Stimulated activated CD8-positive, alpha-beta memory T cell treated with anti-CD3 and anti-CD28 coated beads, Interleukin-15, amount 100 ng/mL, for 1 hour (primary cell): Measurements from ENCODE around the gene CCDC73.
A peak's percentile ranks its signal among the peaks of the same experiment; 100 is the strongest.

Experiments
- DNase-seq: peaks from one replicate; pipeline ENCODE4 v3.0.0-alpha.2; 2020; ENCODE audit warnings: low read depth

Gene CCDC73

DNA sequence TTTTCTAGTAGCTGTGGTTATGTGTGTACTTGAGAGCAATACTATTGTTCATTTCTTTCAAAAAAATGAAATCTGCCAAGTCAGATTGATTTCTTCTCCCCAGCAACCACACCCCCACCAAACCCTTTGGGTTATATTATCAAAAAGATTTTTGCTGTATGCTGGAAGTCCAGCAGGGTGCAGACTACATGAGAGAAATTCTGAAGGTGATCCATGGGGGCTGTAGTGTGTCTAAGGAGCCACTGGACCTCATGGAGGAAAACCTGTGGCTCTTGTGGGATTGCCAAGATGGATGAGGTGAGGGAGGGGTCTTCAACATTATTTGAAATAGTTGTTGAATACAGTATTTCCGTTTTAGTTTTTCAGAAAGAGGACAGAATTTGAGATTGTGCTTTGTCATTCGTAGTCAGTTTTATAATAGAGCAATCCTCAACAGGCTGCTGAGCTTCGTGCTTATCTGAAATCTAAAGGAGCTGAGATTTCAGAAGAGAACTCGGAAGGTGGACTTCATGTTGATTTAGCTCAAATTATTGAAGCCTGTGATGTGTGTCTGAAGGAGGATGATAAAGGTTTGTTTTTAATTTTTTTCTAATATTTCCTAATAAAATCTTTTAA lies 207.8 kb downstream of the CCDC73 start:
- no peak for DNase-seq

DNA sequence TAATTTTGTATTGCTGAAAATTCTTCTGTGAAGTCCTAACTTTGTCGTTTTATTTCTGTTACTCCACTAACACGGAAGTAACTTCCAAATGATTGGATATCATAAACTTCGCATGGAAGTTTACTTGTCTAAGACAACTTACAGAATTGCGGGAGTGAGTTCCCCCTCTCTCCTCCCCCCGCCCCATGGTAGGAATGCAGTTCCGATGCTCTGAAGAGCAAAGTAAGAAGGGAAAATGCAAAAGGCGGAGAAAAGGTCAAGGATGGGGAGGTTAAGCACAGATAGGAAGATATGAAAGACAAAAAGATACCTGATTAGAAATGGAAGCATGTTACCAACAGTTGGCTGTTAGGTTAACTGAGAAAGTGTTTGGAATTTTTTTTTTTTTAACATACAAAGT lies 209.5 kb downstream of the CCDC73 start:
- DNase-seq: no peak

DNA sequence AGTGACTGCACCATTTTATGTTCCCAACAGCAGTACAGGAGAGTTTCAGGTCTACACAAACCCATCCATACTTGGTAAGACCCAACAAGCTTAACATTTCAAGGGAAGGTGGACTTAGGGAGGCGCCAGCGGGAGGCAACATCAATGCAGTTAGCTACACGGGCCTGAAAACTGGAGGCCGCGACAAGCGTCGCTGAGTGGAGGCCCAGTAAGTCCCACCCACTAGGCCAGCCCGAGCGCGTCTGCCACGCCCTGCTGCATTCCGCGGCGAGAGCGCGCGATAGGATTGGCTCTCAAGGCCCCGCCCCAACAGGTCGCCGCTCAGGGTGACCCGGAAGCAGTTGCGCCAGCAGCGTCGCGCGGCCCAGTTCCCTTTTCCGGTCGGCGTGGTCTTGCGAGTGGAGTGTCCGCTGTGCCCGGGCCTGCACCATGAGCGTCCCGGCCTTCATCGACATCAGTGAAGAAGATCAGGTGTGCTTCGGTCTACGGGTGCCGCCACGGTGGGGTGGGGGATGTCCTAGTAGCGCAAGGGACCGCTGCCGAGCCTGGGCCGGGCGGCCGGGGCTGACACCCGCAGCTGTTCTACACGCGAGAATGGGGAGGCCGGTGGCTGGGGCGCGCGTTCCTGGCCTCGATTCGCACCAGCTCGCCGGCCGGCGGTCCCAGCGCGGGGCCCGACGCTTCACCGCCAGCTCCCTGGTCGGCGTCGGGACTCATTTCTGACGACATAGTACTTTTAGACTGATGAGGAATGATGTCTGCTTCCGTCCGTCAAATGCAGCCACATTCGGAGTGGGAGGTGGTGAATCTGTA lies 210.8 kb downstream of the CCDC73 start, which contains the start of gene EIF3M:
Gene EIF3M (plus strand): TSS at position 373 of the 813 bp plus-strand sequence. CDS start 57 bp downstream, at position 430.
- DNase-seq: peak; percentile 85

DNA sequence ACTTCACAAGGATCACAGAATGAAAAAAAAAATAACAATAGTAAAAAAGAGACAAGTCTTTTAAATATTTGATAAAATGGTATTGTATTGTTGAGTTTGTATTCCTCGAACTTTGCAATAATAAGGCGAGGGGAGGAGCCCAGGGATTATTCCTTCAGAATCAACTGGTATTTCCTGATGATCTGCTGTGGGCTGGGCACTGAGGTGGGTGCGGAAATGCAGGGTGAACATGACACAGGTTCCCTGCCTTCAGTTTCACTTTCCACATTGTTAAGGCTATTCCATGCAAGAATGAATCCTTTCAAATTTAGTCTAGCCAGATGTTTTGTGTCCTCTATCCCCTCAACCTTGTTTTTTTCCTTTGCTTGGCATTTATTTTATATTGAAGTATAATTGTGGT lies 212.9 kb downstream of the CCDC73 start:
- DNase-seq: no peak

DNA sequence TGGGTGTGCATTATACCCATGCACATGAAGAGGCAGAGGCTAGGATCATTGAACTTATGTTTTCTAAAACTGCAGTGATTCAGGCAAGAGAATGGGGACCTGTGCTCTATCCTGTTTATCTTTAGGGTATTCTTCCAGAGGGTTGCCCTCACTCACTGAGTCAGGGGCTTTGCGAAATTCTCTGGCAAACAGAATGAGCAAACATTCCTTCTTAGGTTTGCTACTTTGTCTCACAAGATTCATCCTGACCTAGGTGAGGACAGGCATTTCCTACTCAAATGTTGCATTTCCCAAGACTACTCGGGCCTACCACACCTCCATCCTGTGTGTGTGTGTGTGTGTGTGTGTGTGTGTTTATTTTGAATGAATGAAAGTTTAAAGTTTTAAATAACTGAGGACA lies 213.5 kb downstream of the CCDC73 start:
- no peak for DNase-seq

DNA sequence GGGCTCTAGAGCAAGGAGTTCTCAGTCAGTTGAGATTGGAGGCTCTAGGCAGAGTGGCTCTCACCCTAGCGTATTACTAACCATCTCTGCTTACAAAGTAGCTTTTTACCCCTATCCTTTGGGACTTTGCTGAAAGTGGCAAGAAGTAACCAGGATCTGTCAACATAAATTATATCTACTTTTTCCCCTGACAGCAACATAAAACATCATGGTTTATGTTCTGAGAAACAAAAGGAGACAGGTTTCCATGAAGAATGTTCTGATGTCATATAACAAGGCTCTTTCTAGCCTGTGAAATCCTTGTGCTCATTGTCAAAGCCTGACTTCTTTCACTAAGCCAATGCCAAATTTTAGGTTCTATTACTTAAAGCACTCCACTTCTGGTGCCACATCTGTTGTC lies 218.0 kb downstream of the CCDC73 start:
- no peak for DNase-seq

DNA sequence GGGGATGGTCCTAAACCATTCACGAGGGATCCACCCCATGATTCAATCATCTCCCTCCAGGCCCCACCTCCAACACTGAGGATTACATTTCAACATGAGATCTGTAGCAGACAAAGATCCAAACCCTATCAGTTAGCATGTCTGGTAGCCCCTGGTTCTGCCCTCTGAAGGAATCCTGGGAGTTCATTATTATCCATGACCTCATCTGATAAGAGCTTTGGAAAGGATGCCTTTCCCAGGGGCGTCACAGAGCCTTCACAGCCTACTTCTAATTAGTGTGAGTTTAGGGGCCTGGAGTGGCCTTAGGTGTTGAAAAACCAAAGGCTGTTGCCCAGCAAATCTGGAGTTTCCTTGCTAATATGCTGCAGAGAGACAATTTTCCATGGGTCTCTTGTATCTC lies 219.4 kb downstream of the CCDC73 start:
- DNase-seq: no peak

DNA sequence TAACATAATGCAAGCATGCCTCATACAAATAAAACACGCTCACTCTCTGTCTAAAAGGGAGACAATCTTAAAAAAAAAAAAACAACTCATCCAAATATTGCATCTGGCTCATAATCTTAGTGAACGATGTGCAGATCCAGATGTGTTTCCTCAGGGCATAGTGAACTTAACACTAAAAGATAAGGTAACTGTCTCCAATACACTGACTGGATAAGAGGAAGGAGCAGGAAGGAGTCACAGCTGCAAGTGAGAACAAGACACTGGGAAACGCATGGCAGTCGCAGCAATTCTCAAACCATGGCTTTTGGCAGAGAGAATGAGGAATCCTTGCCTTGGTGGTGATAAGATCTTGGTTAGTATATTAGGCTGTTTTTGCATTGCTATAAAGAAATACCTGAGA lies 220.0 kb downstream of the CCDC73 start:
- DNase-seq: no peak

DNA sequence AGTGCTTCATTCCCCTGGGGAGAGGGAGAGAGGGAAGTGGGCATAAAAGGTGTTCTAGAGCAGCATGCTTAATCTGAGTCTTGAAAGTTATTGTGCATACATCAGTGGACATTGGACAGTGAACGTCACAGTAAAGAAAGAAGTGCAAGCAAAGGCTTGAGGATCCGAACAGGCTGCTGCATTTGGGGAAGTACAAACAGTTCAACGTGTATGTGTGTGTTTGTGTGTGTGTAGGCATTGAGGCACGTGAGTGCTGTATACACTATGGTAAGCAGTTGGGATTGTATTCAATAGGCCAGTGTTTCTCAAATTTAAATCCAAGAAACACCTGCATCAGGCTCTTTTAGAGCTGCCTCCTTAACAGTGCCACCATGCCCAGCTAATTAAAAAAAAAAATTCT lies 221.2 kb downstream of the CCDC73 start:
- no peak for DNase-seq

DNA sequence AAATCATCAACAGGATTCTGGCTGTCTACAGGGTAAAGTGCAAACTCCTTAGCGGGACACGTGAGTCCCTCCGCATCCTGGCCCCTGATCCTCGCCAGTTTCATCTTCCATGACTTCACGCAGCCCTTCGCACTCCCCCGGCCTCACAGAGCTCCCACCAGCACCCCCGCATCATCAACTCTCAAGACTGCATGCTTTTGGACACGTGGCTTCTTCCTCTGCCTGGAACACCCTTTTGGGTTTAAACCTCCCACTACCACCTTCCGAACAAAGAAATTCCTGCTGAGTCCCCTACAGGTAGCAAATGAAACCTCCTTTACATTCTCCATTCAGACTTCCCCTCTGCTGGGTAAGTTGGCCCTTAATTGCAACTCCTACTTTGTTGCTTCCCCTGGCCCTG lies 223.4 kb downstream of the CCDC73 start:
- no peak for DNase-seq

DNA sequence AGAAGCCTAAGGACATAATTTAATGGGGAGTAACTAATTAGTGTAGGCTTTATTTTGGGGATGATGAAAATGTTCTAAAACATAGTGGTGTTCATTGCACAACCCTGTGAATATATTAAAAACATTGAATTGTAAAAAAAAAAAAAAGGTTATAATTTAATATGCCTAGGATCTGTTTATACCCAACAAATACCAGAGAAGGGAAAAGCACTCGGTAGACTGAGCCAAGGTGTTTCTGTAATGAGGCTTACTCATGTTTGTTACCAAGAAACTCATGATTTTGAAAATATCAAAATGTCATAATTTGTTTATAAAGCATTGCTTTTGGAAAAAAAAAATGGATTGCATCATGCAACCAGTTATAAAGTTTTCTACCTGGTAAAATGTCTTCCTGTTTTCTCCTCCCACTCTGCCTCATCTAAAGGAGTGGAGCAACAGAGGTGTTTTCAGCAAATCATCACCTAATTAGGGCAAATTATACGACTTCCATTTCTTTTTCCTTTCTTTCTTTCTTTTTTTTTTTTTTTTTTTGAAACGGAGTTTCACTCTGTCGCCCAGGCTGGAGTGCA lies 225.1 kb downstream of the CCDC73 start:
- no peak for DNase-seq

DNA sequence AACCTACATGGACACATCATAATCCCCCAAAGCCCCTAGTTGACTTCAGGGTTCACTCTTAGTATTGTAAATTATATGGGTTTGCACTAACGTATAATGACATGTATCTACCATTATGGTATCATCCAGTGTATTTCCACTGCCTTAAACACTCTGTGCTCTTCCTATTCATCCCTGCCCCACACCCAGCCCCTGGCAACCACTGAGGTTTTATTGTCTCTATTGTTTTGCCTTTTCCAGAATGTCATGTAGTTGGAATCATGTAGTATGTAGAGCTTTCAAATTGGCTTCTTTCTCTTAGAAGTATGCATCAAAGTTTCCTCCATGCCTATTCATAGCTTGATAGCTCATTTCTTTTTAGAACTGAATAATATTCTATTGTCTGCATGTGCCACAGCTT lies 227.3 kb downstream of the CCDC73 start:
- no peak for DNase-seq

DNA sequence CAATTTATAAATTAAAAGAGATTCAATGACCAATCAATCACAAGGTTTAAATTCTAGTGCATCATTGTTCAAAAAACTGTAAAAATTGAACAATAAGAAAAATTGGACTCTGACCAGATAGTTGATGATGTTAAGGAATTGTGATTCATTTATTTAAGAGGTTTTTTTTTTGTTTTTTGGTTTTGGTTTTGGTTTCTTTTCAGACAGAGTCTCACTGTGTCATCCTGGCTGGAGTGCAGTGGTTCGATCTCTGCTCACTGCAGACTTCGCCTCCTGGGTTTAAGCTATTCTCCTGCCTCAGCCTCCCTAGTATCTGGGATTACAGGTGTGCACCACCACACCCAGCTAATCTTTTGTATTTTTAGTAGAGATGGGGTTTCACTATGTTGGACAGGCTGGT lies 227.9 kb downstream of the CCDC73 start:
- no peak for DNase-seq

DNA sequence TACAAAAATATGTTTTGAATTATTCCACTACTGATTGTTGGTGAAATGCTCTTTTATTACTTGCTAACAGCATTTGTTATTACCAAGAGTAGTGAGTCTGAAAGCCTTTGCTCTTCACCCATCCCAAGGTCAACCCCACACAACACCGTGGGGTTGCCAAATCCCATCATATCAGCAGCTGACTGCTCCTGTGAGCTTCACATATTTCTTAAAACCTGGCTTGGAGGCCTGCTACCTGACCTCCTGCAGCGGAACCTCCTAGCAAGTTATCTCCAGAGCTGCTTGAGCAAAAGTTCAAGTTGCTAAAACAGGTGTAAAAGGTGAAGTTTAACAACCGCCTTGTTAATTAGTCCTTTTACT lies 230.9 kb downstream of the CCDC73 start:
- no peak for DNase-seq

DNA sequence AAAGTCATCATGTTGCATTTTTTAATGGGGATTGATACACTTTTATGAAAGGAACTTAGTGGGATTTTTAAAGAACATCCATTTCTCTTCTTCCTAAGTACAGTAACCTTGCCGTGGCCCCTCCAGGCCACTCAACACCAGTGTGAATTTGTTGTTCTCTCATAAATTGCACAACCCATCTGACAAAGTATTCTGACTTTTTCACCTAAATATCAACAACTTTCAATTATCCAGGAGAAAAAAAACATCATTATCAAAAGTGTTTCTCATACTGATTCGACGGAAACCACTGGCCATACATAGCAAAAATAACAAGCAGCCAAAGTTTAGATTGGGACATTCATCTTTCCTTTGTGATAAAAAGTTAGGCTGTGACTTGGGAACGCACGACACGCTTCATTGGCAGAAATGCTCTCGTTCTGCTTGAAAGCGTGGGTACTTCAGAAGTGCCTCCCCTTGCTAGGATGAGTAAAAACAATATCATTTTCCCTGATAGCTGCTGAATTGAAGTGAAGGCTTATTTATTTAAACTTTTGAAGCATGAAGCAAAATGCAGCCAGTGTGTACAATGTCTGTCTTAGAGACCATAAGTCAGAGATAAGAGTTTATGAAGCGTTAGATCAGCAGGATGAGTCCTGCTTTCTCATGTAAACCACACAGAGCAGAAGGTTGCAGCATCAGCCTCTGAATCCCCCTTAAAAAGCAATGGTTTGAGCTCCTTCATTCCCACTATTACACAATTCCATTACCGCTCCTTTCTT lies 231.4 kb downstream of the CCDC73 start:
- no peak for DNase-seq

DNA sequence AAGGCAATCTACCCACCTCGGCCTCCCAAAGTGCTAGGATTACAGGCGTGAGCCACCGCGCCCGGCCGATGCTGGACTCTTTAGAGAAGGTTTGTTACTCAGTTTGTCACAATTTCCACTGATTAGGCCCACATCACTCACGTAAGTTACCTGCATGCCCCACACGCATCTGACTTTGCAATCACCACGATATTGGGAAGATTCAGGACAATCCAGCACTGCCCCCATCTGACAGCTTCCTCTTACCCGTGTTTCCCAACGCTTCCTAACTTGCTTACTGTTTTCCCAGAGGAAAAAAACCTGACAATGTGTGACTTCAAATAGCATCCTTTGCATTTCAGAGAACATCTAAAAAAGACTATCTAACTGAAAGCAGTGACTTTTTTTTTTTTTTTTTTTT lies 232.6 kb downstream of the CCDC73 start:
- no peak for DNase-seq

DNA sequence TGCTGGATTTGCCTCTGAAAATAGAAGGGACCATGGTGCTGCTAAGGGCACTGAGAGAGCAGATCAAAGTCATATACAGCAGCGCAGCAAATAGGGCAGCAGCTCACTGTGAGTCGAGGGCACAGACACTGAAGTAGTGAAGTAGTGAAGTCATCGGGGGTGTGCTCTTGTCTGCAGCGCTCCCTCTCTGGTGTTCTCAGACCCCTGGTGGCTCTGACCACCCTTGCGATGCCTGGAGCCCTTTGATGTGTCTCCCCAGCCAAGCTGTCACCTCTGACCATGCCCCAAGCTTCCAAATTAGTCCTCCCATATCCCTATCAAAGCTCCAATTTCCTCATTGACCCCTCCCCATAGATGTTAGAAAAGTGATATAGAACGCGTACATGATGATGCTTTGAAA lies 238.6 kb downstream of the CCDC73 start:
- DNase-seq: no peak

DNA sequence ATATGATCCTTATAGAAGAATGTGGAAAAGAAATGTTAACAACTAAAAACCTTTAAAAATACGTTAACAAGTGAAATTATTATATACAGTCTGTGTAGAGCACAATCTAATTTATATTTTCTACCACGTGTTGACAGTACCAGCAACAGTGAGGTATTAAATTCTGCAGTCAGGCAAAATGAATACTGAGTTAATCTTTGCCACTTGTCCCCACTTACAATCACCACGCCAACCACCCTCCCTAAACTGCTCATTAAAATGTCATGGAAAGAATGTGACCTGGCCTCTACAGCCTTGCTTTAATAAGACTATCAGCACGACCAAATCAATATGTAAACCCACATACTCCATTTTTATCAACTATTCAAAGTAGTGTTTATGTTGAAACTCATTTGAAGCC lies 239.4 kb downstream of the CCDC73 start:
- no peak for DNase-seq
